Caco-2 (cell line): Measurements from ENCODE around the gene SMYD3. TPM values are rescaled to one million over a fixed set of nuclear protein-coding genes. Genes with fewer than 3 reads are reported as not detected.

Experiments
- BruUV-seq: library from RNA; stranded (reverse); fragments of 400-500 nt; replicated peaks from 2 replicates; lab custom pipeline; 2021; lab: Mats Ljungman, UMichigan
- CTCF ChIA-PET: fragments of 300-600 bp; sonication (Branson Sonifier 250); formaldehyde crosslinking; loops from one replicate; lab custom pipeline; 2022; ENCODE audit warnings: antibody characterized with exemption; lab: Charles Lee
- POLR2A ChIA-PET: fragments of 300-600 bp; sonication (Branson Sonifier 250); formaldehyde crosslinking; loops from one replicate; lab custom pipeline; 2022; ENCODE audit warnings: antibody characterized with exemption; lab: Charles Lee
- DNase-seq, 2 experiments: peaks; one replicate each; pipeline versions ENCODE4 v3.0.0 to v3.0.0-alpha.2; 2020 to 2022
- H3K27me3 ChIP-seq: replicated peaks from 2 replicates; pipeline ENCODE4 v1.6.0; 2011; ENCODE audit warnings: low read length; ENCODE audit not compliant: control insufficient read depth, insufficient read depth
- H3K36me3 ChIP-seq: 2 replicates; pipeline ENCODE4 v1.5.1; 2011; ENCODE audit warnings: low read length; ENCODE audit not compliant: control insufficient read depth, insufficient read depth
- H3K4me1 ChIP-seq: fragments of 250-450 bp; sonication (Bioruptor Pico); 2 replicates; pipeline ENCODE4 v1.5.1; 2020; ENCODE audit warnings: mild to moderate bottlenecking
- H3K4me3 ChIP-seq: 2 replicates; pipeline ENCODE4 v1.5.1; 2011; ENCODE audit warnings: low read depth, mild to moderate bottlenecking, control low read depth, low read length
- H3K9me3 ChIP-seq: fragments of 250-450 bp; sonication (Bioruptor Pico); 2 replicates; pipeline ENCODE4 v1.5.1; 2020; ENCODE audit warnings: mild to moderate bottlenecking, moderate library complexity
- H3K27ac Mint-ChIP-seq: one replicate; pipeline ENCODE4 v1.8.0; 2022; ENCODE audit warnings: mixed read lengths; ENCODE audit not compliant: unreplicated experiment
- H3K27me3 Mint-ChIP-seq: one replicate; pipeline ENCODE4 v1.8.0; 2022; ENCODE audit warnings: mixed read lengths; ENCODE audit not compliant: insufficient read depth, unreplicated experiment
- H3K36me3 Mint-ChIP-seq: one replicate; pipeline ENCODE4 v1.8.0; 2022; ENCODE audit warnings: mild to moderate bottlenecking, mixed read lengths; ENCODE audit not compliant: insufficient read depth, unreplicated experiment
- H3K4me1 Mint-ChIP-seq: one replicate; pipeline ENCODE4 v1.8.0; 2022; ENCODE audit warnings: low read depth, mixed read lengths; ENCODE audit not compliant: unreplicated experiment
- H3K4me3 Mint-ChIP-seq: one replicate; pipeline ENCODE4 v1.8.0; 2022; ENCODE audit warnings: mild to moderate bottlenecking, moderate library complexity, mixed read lengths; ENCODE audit not compliant: unreplicated experiment
- H3K9me3 Mint-ChIP-seq: one replicate; pipeline ENCODE4 v1.8.0; 2022; ENCODE audit warnings: mixed read lengths; ENCODE audit not compliant: unreplicated experiment
- CTCF ChIP-seq, 2 experiments: fragments of 200-600 bp in 1 of 2; IDR thresholded peaks; 1 replicate in 1 of 2; 2 replicates in 1 of 2; pipeline versions ENCODE4 v1.5.1 to v1.8.0; 2011 to 2022; ENCODE audit warnings: antibody characterized with exemption in 1 of 2, control low read depth in 1 of 2, inconsistent platforms in 1 of 2, low read depth in 1 of 2, low read length in 1 of 2, mild to moderate bottlenecking in 1 of 2, moderate library complexity in 1 of 2; ENCODE audit not compliant: insufficient read depth in 1 of 2, severe bottlenecking in 1 of 2, unreplicated experiment in 1 of 2
- intact Hi-C: fragments of 100-400 bp; cut with micrococcal nuclease; formaldehyde crosslinking; loops from one replicate; pipeline ENCODE4 v1.10.0; 2022; ENCODE audit not compliant: unreplicated experiment
- total RNA-seq: library from RNA; stranded (reverse); gene quantifications from 2 replicates; pipeline ENCODE4 v1.2.3, GENCODE V29; 2022

The SMYD3 gene
- total RNA-seq, 1 experiment from 2014 or later = 33.0 TPM

DNA sequence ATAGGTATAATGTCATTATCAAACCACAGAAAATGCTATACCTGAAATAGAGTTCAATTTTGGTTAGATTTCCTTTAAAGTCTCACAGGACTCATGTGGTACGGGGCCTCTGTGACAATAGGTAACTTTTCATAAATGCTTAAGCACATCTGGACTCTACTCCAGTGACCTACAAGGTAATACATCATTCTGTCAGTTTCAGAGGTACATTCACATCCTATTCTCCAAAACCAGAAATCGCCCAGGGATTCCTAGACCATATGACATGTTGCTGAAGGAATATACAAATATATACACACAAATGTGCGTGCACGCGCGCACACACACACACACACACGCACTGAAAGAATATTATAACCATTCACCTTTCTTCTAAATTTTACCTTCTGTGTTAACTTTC lies 311.8 kb downstream of the SMYD3 start:
- peaks cover 9% of the 10 kb centered on the region for H3K4me1 Mint-ChIP-seq
- intact Hi-C loops = no loop called here

DNA sequence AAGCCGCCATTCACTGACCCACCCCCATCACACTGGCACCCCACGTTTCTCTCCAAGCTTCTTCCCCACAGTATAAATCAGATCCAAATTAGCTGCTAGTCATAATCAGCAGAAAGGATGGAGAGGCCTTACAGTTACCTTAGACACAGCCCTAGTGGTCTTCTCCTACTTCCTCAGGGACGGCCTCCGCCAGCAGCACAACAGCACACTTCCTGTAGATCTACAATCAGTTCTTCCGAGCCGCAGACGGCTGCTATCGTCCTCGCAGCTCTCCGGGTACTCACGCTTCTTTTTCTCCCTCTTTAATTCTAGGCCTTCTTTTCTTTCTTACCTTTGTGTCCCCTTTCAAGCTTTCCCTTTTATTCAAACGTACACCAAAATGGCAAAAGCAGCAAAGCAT lies 313.5 kb downstream of the SMYD3 start:
- ChIA-PET CTCF (no interaction called here), POLR2A (no interaction called here)
- Mint-ChIP-seq H3K4me3 (no peak overlapping the region), H3K4me1 (no peaks in the 10 kb centered on the region), H3K27ac (no peak overlapping the region), H3K27me3 (no peaks in the 10 kb centered on the region), H3K36me3 (no peaks in the 10 kb centered on the region), H3K9me3 (no peaks in the 10 kb centered on the region)
- intact Hi-C loops = no loop called here
- DNase-seq = no peak
- no peaks in the 10 kb centered on the region for H3K27me3 ChIP-seq
- no peak for TF ChIP-seq CTCF (IDR thresholded peaks at IDR 0.05; ENCODE audit: insufficient read depth in 1 of 2, low read depth in 1 of 2, low read length in 1 of 2, severe bottlenecking in 1 of 2, unreplicated experiment in 1 of 2)
- no peak overlapping the region for H3K4me3 ChIP-seq
- no peaks in the 10 kb centered on the region for H3K4me1 ChIP-seq
- no peaks in the 10 kb centered on the region for H3K9me3 ChIP-seq
- no peaks in the 10 kb centered on the region for H3K36me3 ChIP-seq
- BruUV-seq = no TSS peak

More for the DNA sequence above, 311.8 kb downstream of the SMYD3 start:
- Mint-ChIP-seq H3K27me3 (no peaks in the 10 kb centered on the region), H3K27ac (no peak overlapping the region), H3K9me3 (no peaks in the 10 kb centered on the region), H3K4me3 (no peak overlapping the region), H3K36me3 (no peaks in the 10 kb centered on the region)
- ChIA-PET CTCF (no interaction called here), POLR2A (no interaction called here)
- Histone ChIP-seq H3K36me3 (no peaks in the 10 kb centered on the region), H3K4me1 (no peaks in the 10 kb centered on the region), H3K27me3 (no peaks in the 10 kb centered on the region), H3K9me3 (no peaks in the 10 kb centered on the region), H3K4me3 (no peak overlapping the region)
- DNase-seq = no peak
- no TSS peak for BruUV-seq
- TF ChIP-seq CTCF (IDR thresholded peaks at IDR 0.05; ENCODE audit: insufficient read depth in 1 of 2, low read depth in 1 of 2, low read length in 1 of 2, severe bottlenecking in 1 of 2, unreplicated experiment in 1 of 2) = no peak

DNA sequence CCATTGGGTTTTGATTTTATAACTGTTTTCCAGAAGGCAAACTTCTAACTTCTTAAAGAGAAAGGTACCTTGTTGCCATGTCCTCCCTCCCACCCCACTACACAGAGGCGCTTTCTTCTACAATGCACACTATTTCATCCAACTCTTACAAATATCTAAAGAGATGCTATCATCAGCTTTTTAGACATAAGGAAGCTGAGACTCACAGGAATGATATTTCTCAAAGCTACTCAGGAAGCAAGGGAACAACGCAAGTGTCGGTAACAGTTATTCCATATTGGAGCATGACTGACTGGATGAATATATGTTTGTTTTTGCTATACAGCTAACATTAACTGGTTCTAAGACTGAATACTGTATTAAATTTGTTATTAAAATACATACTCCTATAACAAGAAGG lies 318.0 kb downstream of the SMYD3 start:
- ChIA-PET CTCF (no interaction called here), POLR2A (no interaction called here)
- Histone ChIP-seq H3K27me3 (no peaks in the 10 kb centered on the region), H3K4me1 (no peaks in the 10 kb centered on the region), H3K36me3 (no peaks in the 10 kb centered on the region), H3K4me3 (no peak overlapping the region), H3K9me3 (peaks cover 3% of the 10 kb centered on the region; the same call in 1 of the 2 replicates)
- TF ChIP-seq CTCF (IDR thresholded peaks at IDR 0.05; ENCODE audit: insufficient read depth in 1 of 2, low read depth in 1 of 2, low read length in 1 of 2, severe bottlenecking in 1 of 2, unreplicated experiment in 1 of 2) = no peak
- no peak overlapping the region for H3K4me3 Mint-ChIP-seq
- no peak overlapping the region for H3K27ac Mint-ChIP-seq
- no TSS peak for BruUV-seq
- no peaks in the 10 kb centered on the region for H3K9me3 Mint-ChIP-seq
- intact Hi-C loops = no loop called here
- H3K36me3 Mint-ChIP-seq = no peaks in the 10 kb centered on the region
- DNase-seq = no peak
- no peaks in the 10 kb centered on the region for H3K4me1 Mint-ChIP-seq
- no peaks in the 10 kb centered on the region for H3K27me3 Mint-ChIP-seq
